H1 (cell line): ENCODE results near the gene CDKN2B-AS1.

Experiments used
- EZH2 ChIP-seq: fragments of 200-600 bp; sonication (generic); IDR thresholded peaks from 2 replicates; pipeline ENCODE4 v1.7.1; 2012; ENCODE audit warnings: low read depth, mild to moderate bottlenecking, moderate library complexity, low read length, inconsistent platforms; ENCODE audit not compliant: severe bottlenecking
- NANOG ChIP-seq: IDR thresholded peaks from 2 replicates; pipeline ENCODE4 v1.6.1; 2011; ENCODE audit warnings: low read length, low read depth, mild to moderate bottlenecking, inconsistent platforms; ENCODE audit not compliant: insufficient read depth, poor library complexity, severe bottlenecking
- POLR2AphosphoS5 ChIP-seq: IDR thresholded peaks from 2 replicates; pipeline ENCODE4 v1.6.1; 2011; ENCODE audit warnings: low read depth, low read length
- RNF2 ChIP-seq: fragments of 200-900, 300-1000 bp; sonication (generic); IDR thresholded peaks from 2 replicates; pipeline ENCODE4 v1.7.1; 2016; ENCODE audit warnings: borderline replicate concordance, low read depth, mild to moderate bottlenecking, antibody characterized with exemption, low read length; ENCODE audit not compliant: poor library complexity, severe bottlenecking; ENCODE audit errors: missing control alignments

DNA sequence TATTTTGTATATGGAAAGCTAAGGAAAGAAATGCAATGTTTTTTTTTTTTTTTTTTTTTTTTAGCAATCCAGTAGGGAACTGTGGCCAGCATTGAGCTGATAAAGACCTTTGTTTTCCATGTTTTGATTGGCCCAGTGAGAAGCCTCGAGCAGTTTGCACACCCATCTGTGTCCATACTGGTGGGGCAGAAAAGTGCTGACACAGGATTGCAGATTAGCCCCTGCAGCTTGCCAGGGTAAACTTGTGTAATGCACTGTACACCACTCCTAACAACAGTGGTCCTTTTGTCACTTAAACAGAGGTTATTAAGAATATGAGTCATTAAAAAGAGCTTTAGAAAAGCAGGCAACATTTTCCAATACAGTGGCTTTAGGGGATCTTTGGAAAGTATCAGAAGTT lies 147.3 kb downstream of the CDKN2B-AS1 start:
- TF ChIP-seq POLR2AphosphoS5: no peak
- TF ChIP-seq EZH2: no peak
- TF ChIP-seq NANOG: no peak
- no peak for TF ChIP-seq RNF2
